ENCODE results near the gene KCNJ18.
"Not testable (repeated sequence)": the region's sequence is repeated elsewhere in the genome, so short reads cannot be mapped to it uniquely, and the experiment has no call there.

DNA sequence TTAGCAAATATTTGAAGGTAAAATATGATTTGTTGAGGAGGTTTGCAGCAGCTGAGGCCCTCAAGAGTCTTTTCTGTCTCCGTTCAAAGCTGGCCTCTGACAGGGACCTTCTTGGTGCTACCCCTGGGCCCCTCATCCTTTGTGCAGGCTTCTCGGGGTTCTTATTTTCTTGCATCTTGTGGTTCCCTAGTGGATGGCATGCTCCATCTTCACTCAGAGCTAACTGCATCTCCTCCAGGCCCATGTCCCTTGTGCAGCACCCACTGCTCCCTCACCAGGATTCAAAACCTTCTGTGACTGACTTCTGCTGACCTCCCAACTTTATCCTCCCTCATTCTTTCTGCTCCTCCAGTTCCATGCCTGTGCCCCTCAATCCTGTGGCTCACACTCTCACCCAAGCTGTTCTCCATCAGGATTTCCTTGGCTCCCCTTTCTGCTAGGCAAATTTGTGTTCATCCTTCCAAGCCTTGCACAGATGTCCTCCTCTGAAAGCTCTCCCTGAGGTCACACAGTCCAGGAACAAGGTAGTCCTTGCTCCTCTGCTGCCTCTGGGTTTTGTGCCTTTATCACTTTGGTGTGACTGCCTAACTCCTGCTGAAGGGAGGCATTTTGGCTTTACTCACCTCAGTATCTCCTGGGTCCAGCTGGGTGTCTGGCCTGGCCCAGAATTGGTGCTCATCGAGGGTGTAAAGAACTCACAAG, 25.5 kb upstream of the KCNJ18 start:
- TF ChIP-seq, protein P1, sequence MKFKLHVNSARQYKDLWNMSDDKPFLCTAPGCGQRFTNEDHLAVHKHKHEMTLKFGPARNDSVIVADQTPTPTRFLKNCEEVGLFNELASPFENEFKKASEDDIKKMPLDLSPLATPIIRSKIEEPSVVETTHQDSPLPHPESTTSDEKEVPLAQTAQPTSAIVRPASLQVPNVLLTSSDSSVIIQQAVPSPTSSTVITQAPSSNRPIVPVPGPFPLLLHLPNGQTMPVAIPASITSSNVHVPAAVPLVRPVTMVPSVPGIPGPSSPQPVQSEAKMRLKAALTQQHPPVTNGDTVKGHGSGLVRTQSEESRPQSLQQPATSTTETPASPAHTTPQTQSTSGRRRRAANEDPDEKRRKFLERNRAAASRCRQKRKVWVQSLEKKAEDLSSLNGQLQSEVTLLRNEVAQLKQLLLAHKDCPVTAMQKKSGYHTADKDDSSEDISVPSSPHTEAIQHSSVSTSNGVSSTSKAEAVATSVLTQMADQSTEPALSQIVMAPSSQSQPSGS (tag by site-specific recombination; IDR thresholded peaks at IDR 0.05; ENCODE audit: low read depth): not testable (repeated sequence)
- TF ChIP-seq, protein P2, sequence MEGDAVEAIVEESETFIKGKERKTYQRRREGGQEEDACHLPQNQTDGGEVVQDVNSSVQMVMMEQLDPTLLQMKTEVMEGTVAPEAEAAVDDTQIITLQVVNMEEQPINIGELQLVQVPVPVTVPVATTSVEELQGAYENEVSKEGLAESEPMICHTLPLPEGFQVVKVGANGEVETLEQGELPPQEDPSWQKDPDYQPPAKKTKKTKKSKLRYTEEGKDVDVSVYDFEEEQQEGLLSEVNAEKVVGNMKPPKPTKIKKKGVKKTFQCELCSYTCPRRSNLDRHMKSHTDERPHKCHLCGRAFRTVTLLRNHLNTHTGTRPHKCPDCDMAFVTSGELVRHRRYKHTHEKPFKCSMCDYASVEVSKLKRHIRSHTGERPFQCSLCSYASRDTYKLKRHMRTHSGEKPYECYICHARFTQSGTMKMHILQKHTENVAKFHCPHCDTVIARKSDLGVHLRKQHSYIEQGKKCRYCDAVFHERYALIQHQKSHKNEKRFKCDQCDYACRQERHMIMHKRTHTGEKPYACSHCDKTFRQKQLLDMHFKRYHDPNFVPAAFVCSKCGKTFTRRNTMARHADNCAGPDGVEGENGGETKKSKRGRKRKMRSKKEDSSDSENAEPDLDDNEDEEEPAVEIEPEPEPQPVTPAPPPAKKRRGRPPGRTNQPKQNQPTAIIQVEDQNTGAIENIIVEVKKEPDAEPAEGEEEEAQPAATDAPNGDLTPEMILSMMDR (tag by site-specific recombination; IDR thresholded peaks at IDR 0.05): not testable (repeated sequence)
- not testable (repeated sequence) for TF ChIP-seq ZNF138 (tag by site-specific recombination; IDR thresholded peaks at IDR 0.05; ENCODE audit: borderline replicate concordance); ZNF621 (tag by site-specific recombination; IDR thresholded peaks at IDR 0.05); ZNF423 (tag by site-specific recombination; IDR thresholded peaks at IDR 0.05); BCL11B (tag by site-specific recombination; IDR thresholded peaks at IDR 0.05; ENCODE audit: low read depth)
- TF ChIP-seq, protein P3, sequence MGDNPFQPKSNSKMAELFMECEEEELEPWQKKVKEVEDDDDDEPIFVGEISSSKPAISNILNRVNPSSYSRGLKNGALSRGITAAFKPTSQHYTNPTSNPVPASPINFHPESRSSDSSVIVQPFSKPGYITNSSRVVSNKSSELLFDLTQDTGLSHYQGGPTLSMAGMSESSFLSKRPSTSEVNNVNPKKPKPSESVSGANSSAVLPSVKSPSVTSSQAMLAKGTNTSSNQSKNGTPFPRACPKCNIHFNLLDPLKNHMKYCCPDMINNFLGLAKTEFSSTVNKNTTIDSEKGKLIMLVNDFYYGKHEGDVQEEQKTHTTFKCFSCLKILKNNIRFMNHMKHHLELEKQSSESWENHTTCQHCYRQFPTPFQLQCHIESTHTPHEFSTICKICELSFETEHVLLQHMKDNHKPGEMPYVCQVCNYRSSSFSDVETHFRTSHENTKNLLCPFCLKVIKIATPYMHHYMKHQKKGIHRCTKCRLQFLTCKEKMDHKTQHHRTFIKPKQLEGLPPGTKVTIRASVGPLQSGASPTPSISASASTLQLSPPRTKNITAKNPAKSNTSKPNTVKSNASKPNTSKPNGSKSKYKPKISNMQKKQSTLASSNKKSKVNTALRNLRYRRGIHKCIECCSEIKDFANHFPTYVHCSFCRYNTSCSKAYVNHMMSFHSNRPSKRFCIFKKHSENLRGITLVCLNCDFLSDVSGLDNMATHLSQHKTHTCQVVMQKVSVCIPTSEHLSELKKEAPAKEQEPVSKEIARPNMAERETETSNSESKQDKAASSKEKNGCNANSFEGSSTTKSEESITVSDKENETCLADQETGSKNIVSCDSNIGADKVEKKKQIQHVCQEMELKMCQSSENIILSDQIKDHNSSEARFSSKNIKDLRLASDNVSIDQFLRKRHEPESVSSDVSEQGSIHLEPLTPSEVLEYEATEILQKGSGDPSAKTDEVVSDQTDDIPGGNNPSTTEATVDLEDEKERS (tag by site-specific recombination; IDR thresholded peaks at IDR 0.05): not testable (repeated sequence)

Measured in HEK293 (cell line).